Measurements from ENCODE around the gene OSBPL6. TPM values are rescaled to one million over a fixed set of nuclear protein-coding genes. Genes with fewer than 3 reads are reported as not detected.

Gene OSBPL6
- total and polyA plus RNA-seq, 9 of the 15 experiments (the other 6 are each of a cell fraction or from before 2014, with no cell fraction given), result 3.4 to 12.7 (median 9.3) TPM

DNA sequence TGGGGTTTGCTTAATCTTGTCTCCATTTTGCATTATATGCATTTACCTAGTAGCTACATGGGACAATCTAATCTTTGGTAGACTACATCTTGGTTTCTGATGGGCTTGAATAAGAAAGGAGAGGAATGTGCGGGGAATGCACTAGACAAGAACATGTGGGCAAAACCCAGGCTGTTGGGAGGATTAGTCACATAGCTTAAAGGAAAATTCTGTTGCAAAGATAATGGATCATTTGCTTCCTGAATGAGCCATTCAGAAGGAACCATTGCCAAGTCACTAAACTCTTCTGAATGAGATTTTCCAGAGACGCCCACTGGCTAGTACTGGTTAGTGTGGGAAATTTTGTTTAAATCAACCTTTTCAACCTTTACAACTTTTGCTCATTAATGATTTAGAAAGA, 84.8 kb downstream of the OSBPL6 start (continued):
- TF ChIP-seq SIX5 (IDR thresholded peaks at IDR 0.05; ENCODE audit: borderline replicate concordance in 1 of 2, insufficient read depth in 1 of 2, low read depth in 1 of 2, low read length in 2 of 2), result no peak
- TF ChIP-seq CHD2 (IDR thresholded peaks at IDR 0.05; ENCODE audit: low read depth, low read length), result no peak
- TF ChIP-seq ZNF316 (IDR thresholded peaks at IDR 0.05), result no peak
- no peak for TF ChIP-seq FOXP1 (CRISPR knock-in tag; IDR thresholded peaks at IDR 0.05)
- no peak for TF ChIP-seq CCNT2 (IDR thresholded peaks at IDR 0.05; ENCODE audit: borderline replicate concordance, extremely low read depth, insufficient read length, low read depth, low read length)
- TF ChIP-seq TEAD4 (IDR thresholded peaks at IDR 0.05; ENCODE audit: low read length), result peak; percentile 24; the same call in 1 of the 2 replicates
- no peak for TF ChIP-seq TEAD4 (CRISPR knock-in tag; IDR thresholded peaks at IDR 0.05; ENCODE audit: borderline replicate concordance)
- TF ChIP-seq, protein P1, sequence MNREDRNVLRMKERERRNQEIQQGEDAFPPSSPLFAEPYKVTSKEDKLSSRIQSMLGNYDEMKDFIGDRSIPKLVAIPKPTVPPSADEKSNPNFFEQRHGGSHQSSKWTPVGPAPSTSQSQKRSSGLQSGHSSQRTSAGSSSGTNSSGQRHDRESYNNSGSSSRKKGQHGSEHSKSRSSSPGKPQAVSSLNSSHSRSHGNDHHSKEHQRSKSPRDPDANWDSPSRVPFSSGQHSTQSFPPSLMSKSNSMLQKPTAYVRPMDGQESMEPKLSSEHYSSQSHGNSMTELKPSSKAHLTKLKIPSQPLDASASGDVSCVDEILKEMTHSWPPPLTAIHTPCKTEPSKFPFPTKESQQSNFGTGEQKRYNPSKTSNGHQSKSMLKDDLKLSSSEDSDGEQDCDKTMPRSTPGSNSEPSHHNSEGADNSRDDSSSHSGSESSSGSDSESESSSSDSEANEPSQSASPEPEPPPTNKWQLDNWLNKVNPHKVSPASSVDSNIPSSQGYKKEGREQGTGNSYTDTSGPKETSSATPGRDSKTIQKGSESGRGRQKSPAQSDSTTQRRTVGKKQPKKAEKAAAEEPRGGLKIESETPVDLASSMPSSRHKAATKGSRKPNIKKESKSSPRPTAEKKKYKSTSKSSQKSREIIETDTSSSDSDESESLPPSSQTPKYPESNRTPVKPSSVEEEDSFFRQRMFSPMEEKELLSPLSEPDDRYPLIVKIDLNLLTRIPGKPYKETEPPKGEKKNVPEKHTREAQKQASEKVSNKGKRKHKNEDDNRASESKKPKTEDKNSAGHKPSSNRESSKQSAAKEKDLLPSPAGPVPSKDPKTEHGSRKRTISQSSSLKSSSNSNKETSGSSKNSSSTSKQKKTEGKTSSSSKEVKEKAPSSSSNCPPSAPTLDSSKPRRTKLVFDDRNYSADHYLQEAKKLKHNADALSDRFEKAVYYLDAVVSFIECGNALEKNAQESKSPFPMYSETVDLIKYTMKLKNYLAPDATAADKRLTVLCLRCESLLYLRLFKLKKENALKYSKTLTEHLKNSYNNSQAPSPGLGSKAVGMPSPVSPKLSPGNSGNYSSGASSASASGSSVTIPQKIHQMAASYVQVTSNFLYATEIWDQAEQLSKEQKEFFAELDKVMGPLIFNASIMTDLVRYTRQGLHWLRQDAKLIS (CRISPR knock-in tag; IDR thresholded peaks at IDR 0.05), result no peak
- TF ChIP-seq SOX6 (IDR thresholded peaks at IDR 0.05), result no peak
- peak; percentile 85 for TF ChIP-seq FOSL1 (tag; conservative IDR thresholded peaks at IDR 0.05)
- no peak for TF ChIP-seq THAP7 (CRISPR knock-in tag; IDR thresholded peaks at IDR 0.05)
- no peak for TF ChIP-seq ESRRB (CRISPR knock-in tag; IDR thresholded peaks at IDR 0.05; ENCODE audit: borderline replicate concordance)
- TF ChIP-seq EGR1 (conservative IDR thresholded peaks at IDR 0.05), result peak; percentile 20; the same call in 1 of the 2 replicates
- peak; percentile 48; the same call in 1 of the 2 replicates for TF ChIP-seq DPF2 (IDR thresholded peaks at IDR 0.05)
- TF ChIP-seq CBFA2T3 (IDR thresholded peaks at IDR 0.05), result peak; percentile 53; the same call in 1 of the 2 replicates
- no peak for TF ChIP-seq ZNF551 (CRISPR knock-in tag; IDR thresholded peaks at IDR 0.05)
- no peak for TF ChIP-seq ZNF77 (CRISPR knock-in tag; IDR thresholded peaks at IDR 0.05)
- TF ChIP-seq LCOR (CRISPR knock-in tag; IDR thresholded peaks at IDR 0.05), result peak; percentile 40; the same call in 1 of the 2 replicates
- TF ChIP-seq NCOA6 (IDR thresholded peaks at IDR 0.05), result no peak
- no peak for TF ChIP-seq GMEB1 (CRISPR knock-in tag; IDR thresholded peaks at IDR 0.05)
- TF ChIP-seq BCLAF1 (IDR thresholded peaks at IDR 0.05; ENCODE audit: borderline replicate concordance in 1 of 2, control insufficient read depth in 1 of 2, low read depth in 2 of 2, low read length in 1 of 2), result no peak
- no peak for TF ChIP-seq XRCC4 (IDR thresholded peaks at IDR 0.05; ENCODE audit: extremely low read depth, insufficient read depth, insufficient read length)
